Ovary (tissue), 9 donors: ENCODE results near the gene PBX1. TPM values are rescaled to one million over a fixed set of nuclear protein-coding genes. Genes with fewer than 3 reads are reported as not detected.

Source experiments
- DNase-seq, 5 donors: peaks; one replicate each; pipeline ENCODE4 v3.0.0-alpha.2; 2019 to 2020
- H3K27ac ChIP-seq, 2 donors: fragments of 200-600 bp; one replicate each; pipeline versions ENCODE4 v1.5.1 to v1.8.0; 2019 to 2022
- H3K27me3 ChIP-seq: fragments of 200-600 bp; one replicate; pipeline ENCODE4 v1.8.0; 2022
- H3K36me3 ChIP-seq: fragments of 200-600 bp; sonication (generic); one replicate; pipeline ENCODE4 v1.5.1; 2019
- H3K4me1 ChIP-seq: one replicate; pipeline ENCODE4 v1.8.1; 2013; ENCODE audit warnings: mild to moderate bottlenecking, moderate library complexity; ENCODE audit not compliant: insufficient read depth
- H3K4me3 ChIP-seq: fragments of 200-600 bp; sonication (generic); one replicate; pipeline ENCODE4 v1.5.1; 2017
- H3K9me3 ChIP-seq, 2 donors: fragments of 200-600 bp in 1 of 2; sonication (generic) in 1 of 2; one replicate each; pipeline versions ENCODE4 v1.5.1 to v1.8.1; 2013 to 2019; ENCODE audit warnings: mild to moderate bottlenecking in 1 of 2, moderate library complexity in 1 of 2
- EP300 ChIP-seq: sonication (generic); formaldehyde crosslinking; IDR thresholded peaks from one replicate; pipeline ENCODE4 v1.6.1; 2017; ENCODE audit warnings: antibody characterized with exemption
- POLR2A ChIP-seq: fragments of 450-650 bp; IDR thresholded peaks from one replicate; pipeline ENCODE4 v1.6.1; 2017; ENCODE audit warnings: antibody characterized with exemption, mild to moderate bottlenecking, moderate library complexity
- WGBS, 3 donors: extraction: QIAGEN DNeasy Blood & Tissue Kit in 1 of 3; methylation state at CpG; one replicate each; pipeline versions ENCODE4 v1.1.5 to v1.1.7; 2013 to 2017; 5-methylcytosine and 5-hydroxymethylcytosine counted together
- intact Hi-C, 4 donors: fragments of 100-400 bp; cut with DNase I; formaldehyde crosslinking; loops; one replicate each; pipeline versions ENCODE4 v1.11.0 to v1.15.1; 2022 to 2023
- polyA plus RNA-seq, 2 donors: library from polyadenylated mRNA; stranded (reverse); fragments of 200-250 nt in 1 of 2; fragments of 350-450 nt in 1 of 2; fragmentation: Illumina TruSeq in 1 of 2; extraction: RNeasy Lipid Tissue Mini Kit (QIAGEN cat#74804) in 1 of 2; gene quantifications; one replicate each; pipeline ENCODE4 v1.2.3, GENCODE V29; 2013 to 2014
- total RNA-seq, 7 donors: library from RNA; depleted of rRNA in 2 of 7; stranded (reverse); fragments of >200 nt in 2 of 7; fragmentation: NEBNext Ultra II Directional in 3 of 7; extraction: Animal tissue kit (Norgen Biotek cat#: 25700) in 3 of 7; gene quantifications; one replicate each; pipeline versions ENCODE4 v1.1.0 to v1.2.4, GENCODE V29; 2016 to 2023
- TF ChIP-seq, protein P1 (sequence below), 3 donors: fragments of 450-650 bp in 2 of 3; fragments of 200-600 bp in 1 of 3; IDR thresholded peaks; one replicate each; pipeline versions ENCODE4 v1.5.1 to v1.8.0; 2016 to 2022; ENCODE audit warnings: antibody characterized with exemption in 3 of 3, mild to moderate bottlenecking in 1 of 3
- donor health status: DM: no; HTN: no; CAD: no; lungs with moderate emphysema.
- donor health status: DM: no; HTN: no; CAD: no.
- donor health status: Bipolar disorder and iron deficiency.
- donor health status: DM: yes; HTN: yes; CAD: no.
- donor health status: DM: no; HTN: no; CAD: no.
- donor health status: DM: yes; HTN: yes; CAD: no.

The PBX1 gene
- total and polyA plus RNA-seq, 9 donors = 43.7 to 220 (median 142) TPM

GRCh38 chr1:164617377-164618201 is 58.6 kb downstream of the PBX1 start:
- intact Hi-C loops = no loop called here
- WGBS, 3 donors = 59 to 63% (median 60%) methylated on average over 7 of the region's 7 CpGs
- H3K36me3 ChIP-seq = no peaks in the 10 kb centered on the region
- peaks cover 25% of the 10 kb centered on the region for H3K4me1 ChIP-seq
- TF ChIP-seq, protein P1, sequence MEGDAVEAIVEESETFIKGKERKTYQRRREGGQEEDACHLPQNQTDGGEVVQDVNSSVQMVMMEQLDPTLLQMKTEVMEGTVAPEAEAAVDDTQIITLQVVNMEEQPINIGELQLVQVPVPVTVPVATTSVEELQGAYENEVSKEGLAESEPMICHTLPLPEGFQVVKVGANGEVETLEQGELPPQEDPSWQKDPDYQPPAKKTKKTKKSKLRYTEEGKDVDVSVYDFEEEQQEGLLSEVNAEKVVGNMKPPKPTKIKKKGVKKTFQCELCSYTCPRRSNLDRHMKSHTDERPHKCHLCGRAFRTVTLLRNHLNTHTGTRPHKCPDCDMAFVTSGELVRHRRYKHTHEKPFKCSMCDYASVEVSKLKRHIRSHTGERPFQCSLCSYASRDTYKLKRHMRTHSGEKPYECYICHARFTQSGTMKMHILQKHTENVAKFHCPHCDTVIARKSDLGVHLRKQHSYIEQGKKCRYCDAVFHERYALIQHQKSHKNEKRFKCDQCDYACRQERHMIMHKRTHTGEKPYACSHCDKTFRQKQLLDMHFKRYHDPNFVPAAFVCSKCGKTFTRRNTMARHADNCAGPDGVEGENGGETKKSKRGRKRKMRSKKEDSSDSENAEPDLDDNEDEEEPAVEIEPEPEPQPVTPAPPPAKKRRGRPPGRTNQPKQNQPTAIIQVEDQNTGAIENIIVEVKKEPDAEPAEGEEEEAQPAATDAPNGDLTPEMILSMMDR (IDR thresholded peaks at IDR 0.05) = no peak
- TF ChIP-seq EP300 (no peak), POLR2A (no peak)
- no peak overlapping the region for H3K4me3 ChIP-seq
- no peaks in the 10 kb centered on the region for H3K27me3 ChIP-seq
- H3K27ac ChIP-seq = no peak overlapping the region
- no peak for DNase-seq
- no peaks in the 10 kb centered on the region for H3K9me3 ChIP-seq

- H3K4me3 ChIP-seq = no peak overlapping the region
- WGBS, 3 donors = 51 to 74% (median 71%) methylated on average over 4 to 5 of the region's 5 CpGs
- H3K4me1 ChIP-seq = peaks cover 27% of the 10 kb centered on the region
- H3K27ac ChIP-seq = no peak overlapping the region
- intact Hi-C loops = no loop called here
- no peak for DNase-seq
- H3K36me3 ChIP-seq = no peaks in the 10 kb centered on the region
- no peaks in the 10 kb centered on the region for H3K27me3 ChIP-seq
- no peaks in the 10 kb centered on the region for H3K9me3 ChIP-seq
- TF ChIP-seq EP300 = no peak
- no peak for TF ChIP-seq POLR2A
- TF ChIP-seq, protein P1 (IDR thresholded peaks at IDR 0.05) = no peak
Observed at GRCh38 chr1:164618202-164618564, 59.2 kb downstream of the PBX1 start.

DNA sequence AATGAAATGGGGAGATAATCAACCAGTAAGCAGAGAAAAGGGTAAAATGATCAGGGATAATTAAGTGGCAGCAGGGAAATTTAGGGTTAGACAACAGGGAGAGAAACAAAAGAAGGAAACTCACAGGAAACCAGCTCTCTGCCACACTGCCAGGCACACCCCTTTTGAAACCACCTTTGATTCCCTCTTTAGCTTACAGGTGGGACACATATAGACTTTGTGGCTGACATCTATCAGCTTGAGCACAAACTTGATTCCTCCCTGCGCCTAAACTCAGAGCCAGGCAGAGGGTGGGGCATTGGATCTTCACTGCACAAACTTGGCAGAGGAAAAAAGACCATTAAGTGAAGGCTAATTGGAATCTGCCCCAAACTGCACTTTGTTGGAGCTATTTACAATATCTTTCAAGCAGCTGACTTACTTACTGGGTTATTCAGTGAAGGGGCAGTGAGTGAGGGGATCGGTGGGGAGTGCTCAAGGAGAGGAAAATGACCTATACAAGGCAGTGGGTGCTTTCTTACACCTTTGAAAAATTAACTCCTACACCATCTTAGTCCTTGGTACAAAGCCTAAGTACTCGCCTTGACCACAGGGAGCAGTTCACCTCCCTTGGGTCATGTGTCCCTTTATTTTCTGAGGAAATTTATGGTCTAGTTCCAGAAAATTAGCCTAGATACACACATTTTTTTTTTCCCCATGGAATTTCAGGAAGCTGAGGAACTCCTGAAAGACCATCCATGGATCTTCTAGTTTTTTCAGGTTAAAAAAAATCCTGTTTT is 60.2 kb downstream of the PBX1 start:
- 13 to 30% (median 17%) methylated on average over 3 of the region's 3 CpGs for WGBS, 3 donors
- intact Hi-C loops = no loop called here
- H3K9me3 ChIP-seq = no peaks in the 10 kb centered on the region
- no peak for TF ChIP-seq POLR2A
- TF ChIP-seq EP300 = no peak
- TF ChIP-seq, protein P1 (IDR thresholded peaks at IDR 0.05) = no peak
- no peak overlapping the region for H3K4me3 ChIP-seq
- no peaks in the 10 kb centered on the region for H3K27me3 ChIP-seq
- no peak for DNase-seq
- H3K4me1 ChIP-seq = peaks cover 29% of the 10 kb centered on the region
- no peaks in the 10 kb centered on the region for H3K36me3 ChIP-seq
- no peak overlapping the region for H3K27ac ChIP-seq

- DNase-seq = no peak
- Histone ChIP-seq H3K4me1 (peaks cover 25% of the 10 kb centered on the region), H3K27me3 (no peaks in the 10 kb centered on the region), H3K27ac (no peak overlapping the region), H3K4me3 (no peak overlapping the region), H3K9me3 (no peaks in the 10 kb centered on the region), H3K36me3 (no peaks in the 10 kb centered on the region)
- intact Hi-C loops = no loop called here
- 41 to 51% (median 45%) methylated on average over 8 of the region's 8 CpGs for WGBS, 3 donors
- TF ChIP-seq, protein P1 (IDR thresholded peaks at IDR 0.05) = no peak
- no peak for TF ChIP-seq EP300
- no peak for TF ChIP-seq POLR2A
Observed at GRCh38 chr1:164622068-164622845, 63.3 kb downstream of the PBX1 start.
